DLD1 (cell line): ENCODE measurements around the gene FOXF2.
"Not testable (repeated sequence)": the region's sequence is repeated elsewhere in the genome, so short reads cannot be mapped to it uniquely, and the experiment has no call there.

ENCODE experiments used
- in situ Hi-C: cut with HindIII; loops from 2 replicates; pipeline ENCODE4 v1.10.0; 2017; ENCODE audit warnings: low sequenced_read_pairs

The FOXF2 gene

DNA sequence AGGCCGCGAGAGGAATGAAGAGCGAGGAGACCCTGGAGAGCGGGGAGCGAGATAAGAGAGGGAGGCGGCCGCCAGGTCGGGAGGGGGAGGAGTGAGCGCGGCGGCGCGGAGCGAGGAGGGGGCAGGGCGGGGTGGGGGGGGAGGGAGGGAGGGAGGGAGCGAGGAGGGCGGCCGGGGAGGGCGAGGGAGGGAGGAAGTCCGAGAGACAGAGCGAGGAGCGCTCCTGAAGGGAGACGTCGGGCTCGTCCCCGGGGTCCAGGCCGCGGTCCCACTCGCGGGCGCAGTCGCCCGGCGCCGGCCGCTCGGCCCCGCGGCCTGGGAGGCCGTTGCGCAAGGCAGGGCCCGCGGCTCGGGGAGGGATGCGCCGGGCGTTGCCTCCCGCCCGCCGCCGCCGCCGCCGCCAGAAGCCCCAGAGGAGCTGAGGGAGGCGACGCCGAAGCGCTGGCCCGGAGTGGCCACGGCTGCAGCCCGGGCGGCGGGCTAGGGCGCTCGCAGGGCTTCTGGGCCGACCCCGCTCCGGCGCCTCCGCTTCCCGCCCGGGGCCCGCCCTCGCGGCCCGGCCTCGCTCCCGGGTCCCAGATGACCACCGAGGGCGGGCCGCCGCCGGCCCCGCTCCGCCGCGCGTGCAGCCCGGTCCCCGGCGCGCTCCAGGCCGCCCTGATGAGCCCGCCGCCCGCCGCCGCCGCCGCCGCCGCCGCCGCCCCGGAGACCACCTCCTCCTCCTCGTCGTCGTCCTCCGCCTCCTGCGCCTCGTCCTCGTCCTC, at the start of gene FOXF2:
Gene FOXF2 (plus strand): TSS at position 208 of the 764 bp plus-strand sequence. CDS start 372 bp downstream, at position 580.
- in situ Hi-C loops = no loop called here

DNA sequence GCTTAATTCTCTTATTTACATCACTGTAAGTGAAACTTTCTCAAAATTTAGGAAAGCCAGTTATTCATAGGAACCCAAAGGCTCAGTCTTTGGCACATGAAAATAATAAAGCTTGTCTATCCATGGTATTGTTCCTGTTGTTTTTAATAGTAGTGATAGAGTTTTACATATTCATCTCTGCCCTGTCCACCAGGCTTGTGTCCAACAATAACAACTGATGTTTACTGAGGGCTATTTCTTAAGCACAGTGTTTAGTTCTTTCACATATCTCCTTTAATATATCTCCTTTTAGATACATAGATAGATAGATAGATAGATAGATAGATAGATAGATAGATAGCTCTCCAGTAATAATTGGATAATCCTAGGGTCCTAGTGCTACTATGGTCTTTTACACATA, 43.3 kb upstream of the FOXF2 start:
- in situ Hi-C loops = no loop called here

DNA sequence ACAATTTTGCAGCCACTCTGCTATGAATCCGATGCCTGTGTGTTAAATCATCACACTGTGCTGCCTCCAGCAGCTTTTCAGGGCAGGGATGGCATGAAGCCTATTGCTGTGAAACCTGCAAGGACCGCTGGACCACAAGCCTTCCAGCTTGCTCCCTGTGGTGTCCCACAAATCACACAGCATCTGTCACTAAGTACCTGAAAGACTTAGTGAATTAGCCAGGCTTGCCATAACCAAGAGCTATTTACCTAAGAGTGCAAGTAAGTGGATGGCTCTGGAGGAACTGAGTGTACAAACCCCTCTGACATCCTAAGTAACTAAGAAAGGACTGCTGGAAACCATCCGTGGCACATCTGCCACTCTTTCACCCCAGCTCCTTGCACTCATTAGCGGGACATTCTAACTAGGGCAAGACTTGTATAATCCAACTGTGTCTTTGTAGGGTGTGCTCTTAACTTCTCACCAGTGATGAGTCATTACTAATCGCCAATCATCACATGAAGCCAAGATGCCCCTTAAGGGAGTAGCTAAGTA, 42.8 kb upstream of the FOXF2 start:
- in situ Hi-C loops = no loop called here

DNA sequence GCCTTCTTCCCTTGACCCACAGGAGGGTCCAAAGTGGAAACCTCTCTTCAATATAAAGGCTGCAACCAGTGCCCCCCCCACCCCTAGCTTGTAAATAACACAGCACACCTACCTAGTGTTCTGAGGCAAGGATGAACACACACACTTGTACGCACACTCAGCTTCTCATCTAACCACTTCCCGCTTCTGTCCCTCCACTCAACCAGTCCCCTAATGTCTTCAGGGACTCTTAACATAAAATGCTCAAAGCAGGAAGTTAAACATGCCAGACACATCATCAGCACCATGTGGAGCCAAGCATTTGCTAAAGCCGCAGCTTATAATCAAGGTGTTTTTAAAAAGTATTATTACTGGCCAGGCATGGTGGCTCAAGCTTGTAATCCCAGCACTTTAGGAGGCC, 42.2 kb upstream of the FOXF2 start:
- in situ Hi-C loops = no loop called here

DNA sequence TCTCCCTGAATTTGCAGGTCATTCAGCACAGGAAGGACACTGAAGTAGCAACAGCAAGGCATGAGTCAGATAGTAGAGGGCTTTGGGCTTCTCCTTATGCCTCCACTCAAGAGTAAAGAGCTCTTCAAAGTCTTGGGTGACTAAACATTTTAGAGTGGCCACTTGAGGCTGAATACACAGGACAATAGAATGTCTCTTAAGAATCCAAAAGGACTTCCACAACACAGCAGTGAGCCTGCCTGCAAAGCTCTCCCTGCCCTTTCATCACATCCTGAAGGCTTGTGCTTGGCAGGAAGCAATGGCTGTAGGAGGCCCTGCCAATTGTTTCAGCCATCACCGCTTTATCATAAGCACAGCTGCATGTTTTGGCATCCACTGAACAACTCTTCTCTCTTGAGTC, 40.7 kb upstream of the FOXF2 start:
- in situ Hi-C loops = no loop called here

DNA sequence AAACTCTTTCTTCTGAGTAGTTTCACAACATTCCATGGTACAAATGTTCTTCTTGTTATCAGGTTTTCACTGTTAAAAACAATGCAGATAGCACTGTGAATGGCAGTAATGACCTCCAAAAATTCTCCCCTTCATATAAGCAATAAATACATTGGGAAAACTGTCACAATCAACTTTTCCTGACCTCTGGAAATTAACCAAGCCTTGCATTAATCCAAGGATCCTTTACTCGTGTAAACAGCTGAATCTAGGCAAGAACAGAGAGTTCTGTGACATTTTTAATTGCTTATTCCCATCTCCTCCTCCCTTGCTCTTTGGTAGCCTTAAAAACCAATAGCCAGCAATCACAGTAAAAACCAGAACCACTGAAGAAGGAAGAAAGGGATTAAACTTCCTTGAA, 39.7 kb upstream of the FOXF2 start:
- in situ Hi-C loops = no loop called here

DNA sequence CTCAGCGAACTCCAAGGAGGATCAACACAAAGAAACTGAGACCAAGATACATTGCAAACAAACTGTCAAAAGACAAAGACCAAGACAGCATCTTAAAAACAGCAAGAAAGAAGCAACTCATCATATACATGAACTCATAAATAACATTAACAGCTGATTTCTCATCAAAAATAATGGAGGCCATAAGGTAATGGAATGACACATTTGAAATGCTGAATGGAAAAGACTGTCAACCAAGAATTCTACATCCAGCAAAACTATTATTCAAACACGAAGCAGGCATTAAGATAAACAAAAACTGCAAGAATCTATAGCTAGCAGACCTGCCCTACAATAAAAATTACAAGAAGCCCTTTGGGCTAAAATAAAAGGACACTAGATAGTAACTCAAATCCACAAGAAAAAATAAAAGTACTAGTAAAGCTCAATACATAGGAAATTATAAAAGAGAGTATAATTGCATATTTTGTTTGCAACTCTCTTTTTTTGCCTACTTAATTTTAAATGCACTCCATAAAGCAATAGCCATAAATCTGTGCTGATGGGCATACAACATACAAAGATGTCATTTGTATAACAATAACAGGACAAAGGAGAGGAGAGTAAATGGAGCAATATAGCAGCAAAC, 37.9 kb upstream of the FOXF2 start:
- in situ Hi-C loops = no loop called here

DNA sequence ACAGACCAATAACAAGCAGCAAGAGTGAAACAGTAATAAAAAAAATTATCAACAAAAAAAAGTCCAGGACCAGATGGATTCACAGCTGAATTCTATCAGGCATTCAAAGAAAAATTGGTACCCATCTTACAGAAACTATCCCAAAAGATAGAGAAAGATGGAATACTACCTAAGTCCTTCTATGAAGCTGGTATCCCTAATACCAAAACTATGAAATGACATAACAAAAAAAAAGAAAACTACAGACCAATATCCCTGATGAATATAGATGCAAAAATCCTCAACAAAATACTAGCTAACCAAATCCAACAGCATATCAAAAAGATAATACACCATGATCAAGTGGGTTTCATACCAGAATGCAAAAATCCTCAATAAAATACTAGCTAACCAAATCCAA, 34.3 kb upstream of the FOXF2 start:
- in situ Hi-C loops = not testable (repeated sequence)

DNA sequence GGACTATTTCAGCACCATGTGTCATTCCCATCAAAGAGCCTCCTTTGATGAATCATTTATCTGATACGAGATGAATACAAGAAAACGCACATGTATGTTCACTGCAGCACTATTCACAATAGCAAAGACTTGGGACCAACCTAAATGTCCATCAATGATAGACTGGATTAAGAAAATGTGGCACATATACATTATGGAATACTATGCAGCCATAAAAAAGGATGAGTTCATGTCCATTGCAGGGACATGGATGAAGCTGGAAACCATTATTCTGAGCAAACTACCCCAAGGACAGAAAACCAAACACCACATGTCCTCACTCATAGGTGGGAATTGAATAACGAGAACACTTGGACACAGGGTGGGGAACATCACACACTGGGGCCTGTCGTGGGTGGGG, 27.7 kb upstream of the FOXF2 start:
- in situ Hi-C loops = not testable (repeated sequence)

DNA sequence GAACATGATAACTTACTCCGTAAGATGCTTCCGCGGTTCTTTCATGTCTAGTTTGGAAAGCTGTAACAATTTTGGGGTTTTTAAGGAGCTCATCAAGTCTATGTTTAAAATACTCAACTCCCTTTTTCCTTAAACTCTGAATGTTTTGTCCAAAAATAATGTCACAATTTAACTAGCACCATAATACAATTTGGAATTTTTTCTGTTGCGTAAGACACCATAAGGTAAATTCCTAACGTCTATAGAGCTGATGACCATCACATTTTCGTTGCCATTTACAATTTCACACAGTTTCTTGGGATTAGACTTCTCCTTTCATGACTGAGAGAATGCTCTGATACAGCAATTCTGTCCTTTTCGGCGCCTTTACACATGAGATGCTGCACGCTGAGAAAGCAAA, 26.7 kb upstream of the FOXF2 start:
- in situ Hi-C loops = no loop called here

DNA sequence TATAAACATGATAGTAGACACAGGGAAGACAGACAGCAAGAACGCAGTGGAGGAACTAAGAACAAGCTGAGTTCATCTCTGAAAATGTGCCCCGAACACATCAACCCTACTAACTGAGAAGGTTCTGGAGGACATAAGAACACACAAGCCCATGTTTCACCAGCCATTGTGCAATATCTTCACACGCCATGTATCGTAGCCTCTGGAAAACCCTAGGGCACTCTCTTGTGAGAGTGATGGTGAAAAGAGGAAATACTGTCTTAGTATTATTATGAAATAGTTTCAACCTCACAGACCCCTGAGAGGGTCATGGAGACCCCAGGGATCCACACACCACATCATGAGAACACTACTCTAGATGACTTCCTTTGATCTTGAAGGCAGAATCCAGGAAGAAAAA, 26.1 kb upstream of the FOXF2 start:
- in situ Hi-C loops = no loop called here

DNA sequence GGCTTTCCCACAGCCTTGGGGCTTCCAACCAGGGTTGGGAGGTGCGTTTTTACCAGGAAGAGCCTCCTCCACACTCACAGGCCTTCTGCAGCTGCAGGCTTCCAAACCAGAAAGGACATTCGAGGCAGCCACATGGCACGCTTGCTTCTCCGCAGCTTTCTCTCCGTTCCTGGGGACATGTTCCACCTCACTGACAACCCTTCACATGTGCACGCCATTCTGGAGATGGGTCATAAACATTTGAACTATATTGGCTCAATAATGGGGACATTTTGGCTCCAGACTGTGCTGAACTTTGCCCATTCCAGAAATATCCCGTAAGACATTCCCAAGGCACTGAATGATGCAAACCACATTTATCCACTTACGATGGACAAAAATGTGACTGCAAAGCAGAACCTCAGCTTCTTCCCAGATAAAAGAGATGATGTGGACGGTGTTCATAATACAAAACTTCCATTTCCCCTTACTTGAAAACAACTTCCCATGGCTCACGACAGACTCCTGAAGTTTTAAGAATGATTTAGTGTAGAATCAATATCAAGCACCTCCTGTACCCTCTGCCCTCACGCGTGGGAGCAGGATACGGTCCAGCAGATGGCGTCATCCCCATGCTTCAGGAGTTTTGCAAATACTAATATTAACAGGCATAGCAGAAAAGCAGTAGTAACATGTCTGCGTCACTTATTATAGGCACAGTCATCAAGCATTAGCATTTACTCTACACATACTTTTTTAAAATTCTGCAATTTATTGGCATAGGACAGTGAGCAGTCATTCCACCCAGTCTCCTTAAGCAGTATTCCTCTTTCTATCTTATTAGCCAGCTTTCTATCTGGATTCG, 25.4 kb upstream of the FOXF2 start:
- in situ Hi-C loops = no loop called here

DNA sequence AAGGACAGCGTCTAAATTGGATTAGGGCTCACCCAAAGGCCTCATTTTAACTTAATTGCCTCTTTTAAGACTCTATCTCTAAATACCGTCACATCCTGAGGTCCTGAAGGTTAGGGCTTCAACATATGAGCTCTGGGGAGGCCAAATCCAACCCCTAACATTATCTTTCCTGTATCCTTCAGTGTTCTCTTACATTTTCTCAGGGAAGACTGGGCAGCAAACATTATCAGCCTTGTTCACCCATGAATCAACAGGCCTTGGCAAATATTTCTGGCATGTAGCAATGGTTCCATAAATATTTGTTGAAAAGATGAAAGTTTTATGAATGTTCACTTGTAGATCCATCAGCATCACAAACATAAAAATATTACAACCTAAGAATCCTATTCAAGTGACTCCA, 24.6 kb upstream of the FOXF2 start:
- in situ Hi-C loops = no loop called here

DNA sequence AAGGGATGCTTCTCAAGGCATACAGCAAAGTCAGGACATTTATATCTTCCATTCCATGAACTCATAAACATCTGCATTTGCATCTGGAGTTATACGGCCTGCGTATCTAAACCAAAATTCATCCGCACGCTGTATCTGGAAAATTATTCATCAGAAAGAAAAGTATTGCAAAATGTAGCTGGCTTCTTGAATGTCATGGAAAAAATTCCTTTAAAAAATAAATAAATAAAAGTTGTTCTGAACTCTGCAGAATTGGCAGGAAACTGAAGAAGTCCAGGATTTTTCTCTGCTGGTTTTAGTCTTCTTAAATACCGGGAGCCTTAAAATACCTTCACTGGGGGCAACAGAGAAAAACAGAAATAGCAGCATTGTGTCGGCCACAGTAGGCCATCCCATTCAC, 23.7 kb upstream of the FOXF2 start:
- in situ Hi-C loops = no loop called here

DNA sequence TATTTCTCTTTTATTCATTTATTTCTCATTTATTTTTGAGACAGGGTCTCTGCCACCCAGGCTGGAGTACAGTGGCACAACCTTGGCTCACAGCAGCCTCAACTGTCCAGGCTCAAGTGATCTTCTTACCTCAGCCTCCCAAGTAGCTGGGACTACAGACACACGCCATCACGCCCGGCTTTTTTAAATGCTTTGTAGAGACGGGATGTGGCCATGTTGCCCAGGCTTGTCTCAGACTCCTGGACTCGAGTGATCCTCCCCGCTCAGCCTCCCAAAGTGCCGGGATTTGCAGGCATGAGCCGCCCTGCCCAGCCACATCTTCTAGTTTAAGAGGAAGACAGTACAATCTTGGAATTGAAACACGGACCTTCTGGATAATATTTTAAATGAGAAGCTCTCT, 21.6 kb upstream of the FOXF2 start:
- in situ Hi-C loops = no loop called here

DNA sequence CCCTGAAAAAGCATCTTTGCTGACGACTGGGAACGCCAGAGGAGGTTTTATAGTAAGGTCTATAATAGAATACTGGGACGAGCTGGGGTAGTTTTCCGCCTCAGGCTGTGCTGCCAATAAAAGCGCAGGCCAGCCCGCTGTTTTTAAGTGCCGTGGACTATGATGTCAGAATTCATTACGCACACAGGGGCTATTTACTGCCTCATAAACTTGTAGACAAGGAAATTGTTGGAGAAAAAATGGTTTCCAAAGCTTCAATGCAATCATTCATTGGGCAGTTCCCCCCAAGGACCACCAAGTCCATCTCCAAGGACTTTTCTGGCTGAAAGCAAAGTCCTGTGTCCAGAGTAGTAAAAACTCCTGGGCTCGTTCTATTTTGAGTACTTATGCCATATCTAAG, 20.4 kb upstream of the FOXF2 start:
- in situ Hi-C loops = no loop called here

DNA sequence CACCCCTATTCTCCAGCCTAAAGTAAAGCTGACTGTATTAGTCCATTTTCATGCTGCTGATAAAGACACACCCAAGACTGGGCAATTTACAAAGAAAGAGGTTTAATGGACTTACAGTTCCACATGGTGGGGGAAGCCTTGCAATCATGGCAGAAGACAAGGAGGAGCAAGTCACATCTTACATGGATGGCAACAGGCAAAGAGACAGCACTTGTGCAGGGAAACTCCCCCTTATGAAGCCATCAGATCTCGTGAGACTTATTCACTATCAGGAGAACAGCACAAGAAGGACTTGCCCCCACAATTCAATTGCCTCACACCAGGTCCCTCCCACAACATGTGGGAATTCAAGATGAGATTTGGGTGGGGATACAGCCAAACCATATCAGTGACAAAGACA, 19.7 kb upstream of the FOXF2 start:
- in situ Hi-C loops = not testable (repeated sequence)

DNA sequence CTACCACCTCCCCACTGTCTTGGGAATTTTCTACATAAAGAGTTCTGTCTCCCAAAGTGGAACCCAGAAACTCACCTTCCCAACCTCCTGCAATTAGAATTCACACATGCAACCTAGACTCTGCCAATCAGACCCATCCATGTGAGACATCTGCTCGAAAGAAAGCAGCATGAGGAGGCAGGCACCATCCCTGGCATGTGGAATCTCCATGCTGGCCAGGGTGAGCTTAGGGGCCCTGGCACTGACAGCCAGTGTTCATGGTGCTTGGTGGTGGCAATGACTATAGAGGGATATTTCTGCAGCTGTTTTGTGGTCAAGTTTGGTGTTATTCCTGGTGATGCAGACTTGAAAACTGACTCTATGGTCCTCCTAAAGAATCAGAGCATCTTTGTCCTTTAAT, 17.4 kb upstream of the FOXF2 start:
- in situ Hi-C loops = no loop called here

DNA sequence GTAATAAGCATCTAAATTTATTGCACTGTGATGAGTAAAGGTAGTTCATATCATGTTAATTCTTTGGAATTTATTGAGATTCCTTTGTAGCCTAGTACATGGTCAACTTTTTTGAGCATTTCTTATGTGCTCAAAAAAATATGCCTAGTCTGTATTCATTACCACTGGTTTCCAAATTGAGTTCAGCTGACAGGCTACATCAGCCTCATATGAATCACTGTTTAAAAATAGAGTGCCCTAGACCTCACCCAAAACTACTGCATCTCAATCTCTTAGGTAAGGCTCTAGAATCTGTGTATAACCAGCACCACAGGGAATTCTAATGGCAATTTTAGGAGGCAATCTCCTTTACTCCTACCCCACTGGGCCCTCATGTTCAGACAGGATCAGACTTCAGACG, 16.7 kb upstream of the FOXF2 start:
- in situ Hi-C loops = no loop called here

DNA sequence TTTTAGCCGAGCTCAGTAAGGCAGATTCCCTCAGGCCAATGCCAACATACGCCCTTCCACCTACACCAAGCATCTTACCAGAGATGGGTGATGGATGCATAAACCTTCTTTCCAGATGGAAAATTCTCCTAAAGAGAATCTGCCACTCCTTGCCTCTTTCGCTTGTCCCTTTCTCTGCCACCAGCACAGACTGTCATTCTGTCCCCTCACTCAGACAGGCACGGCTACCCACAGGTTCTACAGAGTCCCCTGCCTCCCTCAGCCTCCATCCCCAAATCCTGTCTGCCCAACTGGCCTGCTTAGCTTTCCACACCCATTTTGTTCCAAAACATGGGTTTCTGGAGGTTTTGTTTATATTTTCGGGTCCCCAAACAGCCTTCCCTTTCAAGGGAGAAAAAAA, 12.7 kb upstream of the FOXF2 start:
- in situ Hi-C loops = no loop called here

DNA sequence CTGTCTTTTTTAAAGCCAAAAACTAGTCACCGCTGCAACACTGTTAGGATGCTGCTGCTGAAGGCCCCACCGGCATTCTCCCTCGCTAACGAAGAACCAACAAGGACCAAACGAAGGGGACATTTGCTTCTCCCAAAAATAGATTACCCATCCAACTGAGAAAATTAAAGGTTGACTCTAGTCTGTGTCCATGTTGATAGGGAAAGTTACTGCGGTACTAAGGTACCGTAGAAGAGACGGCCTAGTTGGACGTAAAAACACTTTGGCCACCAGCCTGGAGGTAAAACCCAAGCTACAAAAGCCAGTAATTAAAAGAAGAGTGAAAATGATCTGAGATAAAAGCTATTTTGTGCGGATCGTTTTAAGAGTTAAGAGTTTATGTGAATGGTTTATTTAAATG, 11.8 kb upstream of the FOXF2 start:
- in situ Hi-C loops = no loop called here
